Left ventricle myocardium superior (tissue), 1 donor: Measurements from ENCODE around the gene YOD1. TPM values are rescaled to one million over a fixed set of nuclear protein-coding genes. Genes with fewer than 3 reads are reported as not detected.
"Not testable (repeated sequence)": the region's sequence is repeated elsewhere in the genome, so short reads cannot be mapped to it uniquely, and the experiment has no call there.

Experiments used
- ATAC-seq: fragments of 200-7000 bp; cut with Tn5 transposase; one replicate; pipeline ENCODE4 v1.9.1; 2020; ENCODE audit warnings: mild to moderate bottlenecking, moderate library complexity
- DNase-seq: peaks from one replicate; pipeline ENCODE4 v3.0.0-alpha.2; 2020
- intact Hi-C: fragments of 100-400 bp; cut with micrococcal nuclease; formaldehyde crosslinking; loops from one replicate; pipeline ENCODE4 v1.11.0; 2022
- total RNA-seq: library from RNA; stranded (reverse); fragmentation: NEBNext Ultra II Directional; extraction: Animal tissue kit (Norgen Biotek cat#: 25700); gene quantifications from one replicate; pipeline ENCODE4 v1.2.1, GENCODE V29; 2021
- donor health status: DM: no; HTN: yes; CAD: no; lungs with severe emphysema.

YOD1 gene
- total RNA-seq, 1 donor from 2014 or later = 4.9 TPM

DNA sequence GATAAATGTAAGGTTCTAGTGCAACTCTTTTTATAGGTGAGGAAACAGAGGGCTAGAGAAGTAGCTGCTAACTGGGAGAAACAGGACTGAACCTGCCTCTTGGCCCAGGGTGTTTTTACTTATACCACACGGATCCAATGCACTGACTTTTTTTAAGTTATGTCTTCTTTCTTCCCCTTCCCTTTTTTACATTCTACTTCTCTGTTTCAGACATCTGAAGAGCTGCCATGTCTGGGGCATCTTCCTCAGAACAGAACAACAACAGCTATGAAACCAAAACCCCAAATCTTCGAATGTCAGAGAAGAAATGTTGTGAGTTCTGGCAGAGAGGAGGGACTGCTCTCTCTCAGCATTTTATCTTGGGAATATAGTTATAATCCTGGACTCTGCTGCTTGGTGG, 3.5 kb upstream of the YOD1 start:
- ATAC-seq = no peak
- intact Hi-C loops = no loop called here
- no peak for DNase-seq

DNA sequence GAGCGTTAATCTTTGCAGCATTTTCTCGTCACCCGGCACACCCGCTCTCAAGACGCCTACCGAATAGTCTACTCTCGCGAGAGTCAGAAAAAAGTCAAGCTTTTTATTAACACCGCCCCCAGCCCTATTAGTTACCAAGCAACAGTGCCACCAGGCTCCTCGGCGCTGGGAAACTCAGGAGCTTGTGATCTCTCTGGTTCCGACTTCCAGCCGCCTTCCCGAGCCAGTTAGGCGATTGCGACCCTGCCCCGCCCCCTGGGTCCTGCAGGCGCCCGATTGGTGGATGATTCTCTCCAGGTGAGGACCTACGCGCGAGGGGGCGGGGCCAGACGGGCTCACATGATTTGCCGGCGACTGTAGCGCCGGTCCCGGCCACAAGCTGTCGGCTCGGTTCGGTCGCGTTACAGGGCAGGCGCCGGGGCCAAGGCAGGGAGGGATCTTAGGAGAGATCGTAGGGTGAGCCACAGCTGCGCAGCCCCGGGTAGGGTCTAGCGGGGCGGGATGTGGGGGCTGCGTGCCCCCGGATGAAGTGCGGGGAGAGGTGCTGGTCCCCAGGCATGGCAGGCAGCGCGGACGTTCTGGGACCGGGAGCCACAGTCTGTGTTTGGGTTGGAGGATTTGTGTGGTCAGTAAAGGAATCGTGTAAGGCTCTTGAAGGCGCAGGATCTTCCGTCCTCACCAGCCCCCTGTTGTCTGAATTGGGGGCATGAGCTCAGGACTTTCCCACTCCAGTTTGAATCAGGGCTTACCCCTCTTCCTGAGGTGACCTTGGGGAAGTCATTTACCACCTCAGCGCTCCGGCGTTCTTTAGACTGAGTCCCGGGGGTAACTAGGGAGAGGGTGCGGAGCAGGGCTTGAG, 2.1 kb upstream of the YOD1 start, which contains the start of gene PFKFB2:
PFKFB2 (plus strand) TSS at position 365 of the 859 bp plus-strand sequence. CDS start 1,443 bp downstream, outside the sequence.
- peak; percentile 88 for ATAC-seq
- peak; percentile 98 for DNase-seq
- intact Hi-C loops = no loop called here

DNA sequence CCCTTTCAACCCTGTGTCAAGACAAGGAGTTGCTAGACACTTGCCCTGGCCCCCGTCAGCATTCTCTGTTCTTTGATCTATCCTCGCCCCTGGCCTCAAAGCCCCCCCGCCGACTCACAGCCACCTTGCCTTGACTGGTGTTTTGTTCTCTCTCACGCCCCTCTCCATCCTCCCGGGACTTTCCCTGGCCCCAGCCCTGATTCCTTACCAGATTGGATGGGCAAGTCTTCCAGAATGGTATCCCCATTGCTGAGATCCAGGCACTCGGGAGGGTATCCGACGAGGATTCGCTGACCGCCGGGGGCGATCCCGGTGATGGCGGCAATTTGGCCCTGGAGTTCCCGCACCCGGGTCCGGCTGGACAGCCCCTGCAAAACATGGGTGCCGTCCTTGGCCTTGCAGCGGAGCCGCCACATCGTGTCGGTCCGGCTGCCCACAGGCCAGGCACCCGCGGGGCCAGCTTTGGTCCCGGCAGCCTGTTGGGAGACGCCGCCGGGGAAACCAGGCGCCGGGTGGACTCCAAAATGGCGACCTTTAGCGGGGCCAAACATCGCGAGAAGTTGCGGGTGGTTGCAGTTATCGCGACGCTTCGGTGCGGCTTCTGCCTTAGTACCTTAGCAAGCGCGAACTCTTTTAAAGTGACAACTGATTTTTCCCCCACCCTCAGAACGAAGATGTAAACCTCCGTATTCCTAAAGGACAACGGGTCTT, 373 bp downstream of the YOD1 start:
- intact Hi-C loops = no loop called here
- peak; percentile 60 for ATAC-seq
- peak; percentile 94 for DNase-seq

DNA sequence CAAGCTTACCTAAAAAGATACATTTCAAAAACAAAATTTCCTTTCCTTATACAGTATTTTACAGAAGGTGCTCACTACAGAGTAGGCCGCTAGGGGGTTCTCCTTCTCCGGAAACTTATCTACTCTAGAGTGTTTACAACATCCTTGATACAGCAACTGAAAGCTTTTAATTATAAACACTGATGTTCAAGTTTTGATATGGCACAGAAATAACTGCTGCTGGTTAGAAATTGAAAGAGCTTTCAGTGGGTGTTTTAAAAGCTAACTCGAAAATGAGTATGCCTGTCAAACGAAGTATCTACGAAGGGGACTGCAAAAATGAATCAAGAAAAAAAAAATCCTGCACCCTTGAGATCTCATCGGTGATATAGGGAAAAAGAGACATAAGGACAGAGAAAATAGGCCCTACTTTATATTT, 1.0 kb downstream of the YOD1 start:
- DNase-seq = no peak
- intact Hi-C loops = no loop called here
- peak; percentile 44 for ATAC-seq

DNA sequence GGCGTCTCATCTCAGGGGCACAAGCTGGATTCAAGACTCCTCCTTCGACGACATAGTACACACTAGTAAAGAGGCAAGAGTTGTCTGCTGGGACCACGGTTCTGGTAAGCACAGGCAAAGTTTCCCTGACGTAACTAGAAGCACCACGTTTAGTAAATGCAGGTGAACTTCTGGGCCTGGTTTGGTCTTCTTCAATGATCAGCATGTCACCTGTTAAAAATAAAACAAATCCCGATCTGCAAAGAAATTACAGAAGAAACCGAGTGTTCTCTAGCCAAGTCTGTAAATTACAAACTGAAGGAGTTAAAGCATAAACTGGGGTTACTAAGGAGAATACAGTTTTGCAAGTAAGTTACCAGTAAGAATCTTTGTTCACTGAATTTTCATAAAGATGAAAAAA, 1.5 kb downstream of the YOD1 start:
- no peak for DNase-seq
- ATAC-seq = no peak
- intact Hi-C loops = no loop called here

DNA sequence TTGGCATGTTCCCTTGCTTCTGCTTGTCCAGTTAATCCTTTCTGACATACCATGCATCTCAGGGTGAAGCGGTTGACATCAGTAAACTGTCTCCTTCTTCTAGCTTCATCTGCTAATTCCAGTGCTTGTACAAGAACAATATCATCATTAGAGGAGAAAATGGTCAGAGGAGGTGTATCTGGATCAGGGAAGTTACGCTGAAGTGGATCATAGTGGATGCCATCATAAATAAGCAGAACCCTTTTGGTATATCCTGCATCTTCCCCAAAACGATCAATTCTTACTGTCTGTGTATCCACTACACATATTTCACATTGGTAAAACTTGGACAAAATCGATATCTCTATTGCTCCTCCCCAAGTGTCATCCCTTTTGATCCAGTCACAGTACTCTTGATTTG, 2.0 kb downstream of the YOD1 start:
- no peak for DNase-seq
- no peak for ATAC-seq
- intact Hi-C loops = no loop called here

DNA sequence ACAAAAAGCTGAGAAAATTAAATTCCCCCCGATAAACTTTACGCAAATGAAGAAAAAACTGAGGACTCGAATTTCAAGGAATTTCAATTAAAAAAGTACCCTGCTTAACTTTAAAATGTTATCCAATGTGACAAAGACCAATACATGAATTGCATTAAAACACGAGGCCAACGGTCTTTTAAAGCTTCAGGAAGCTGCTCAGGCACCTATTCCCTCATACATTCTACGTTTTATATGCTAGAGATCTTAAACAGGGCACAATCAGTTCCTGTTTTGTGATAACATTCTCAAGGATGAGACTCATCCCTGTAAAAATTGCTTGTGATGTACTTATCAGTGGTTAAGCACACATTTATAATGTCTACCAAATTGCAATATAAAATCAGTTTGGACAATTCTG, 3.0 kb downstream of the YOD1 start:
- ATAC-seq (no peak), DNase-seq (no peak)
- intact Hi-C loops = no loop called here

DNA sequence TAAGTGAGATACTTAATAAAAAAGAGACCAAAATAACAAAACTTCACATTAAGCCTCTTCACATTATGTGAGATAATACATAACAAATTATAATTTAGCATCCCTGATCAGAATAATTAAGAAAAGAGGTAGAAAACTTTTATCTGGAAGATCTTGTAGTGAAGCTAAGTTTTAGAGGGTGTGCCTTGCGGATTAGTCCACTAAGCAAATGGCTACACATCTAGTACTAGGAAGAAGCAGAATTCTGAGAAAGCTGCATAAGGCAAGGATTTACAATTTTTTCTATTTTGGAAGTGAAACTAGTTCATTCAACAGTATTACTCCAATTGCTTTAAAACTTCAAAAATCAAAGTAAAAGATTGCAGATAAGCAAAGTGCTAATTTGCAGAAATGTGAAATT, 3.5 kb downstream of the YOD1 start:
- intact Hi-C loops = no loop called here
- DNase-seq = no peak
- no peak for ATAC-seq

DNA sequence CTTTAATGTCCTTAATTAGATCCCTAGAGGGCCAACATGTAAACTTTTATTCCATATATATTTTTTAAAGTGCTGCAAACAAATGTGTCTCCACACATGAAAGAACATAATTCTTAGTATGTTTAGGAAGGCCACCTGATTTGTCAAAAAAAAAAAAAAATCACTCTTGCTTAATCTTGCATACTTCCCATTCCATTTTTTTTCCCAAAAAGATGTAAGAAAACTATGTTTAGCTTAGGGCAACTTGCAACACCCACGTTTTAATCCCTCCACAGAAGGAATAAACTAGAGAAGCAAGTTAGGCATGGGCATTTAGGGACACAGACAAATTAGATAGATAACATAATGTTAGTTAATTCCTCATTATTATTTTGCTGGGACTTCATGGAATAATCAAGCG, 5.6 kb downstream of the YOD1 start:
- intact Hi-C loops = no loop called here
- no peak for DNase-seq
- no peak for ATAC-seq

DNA sequence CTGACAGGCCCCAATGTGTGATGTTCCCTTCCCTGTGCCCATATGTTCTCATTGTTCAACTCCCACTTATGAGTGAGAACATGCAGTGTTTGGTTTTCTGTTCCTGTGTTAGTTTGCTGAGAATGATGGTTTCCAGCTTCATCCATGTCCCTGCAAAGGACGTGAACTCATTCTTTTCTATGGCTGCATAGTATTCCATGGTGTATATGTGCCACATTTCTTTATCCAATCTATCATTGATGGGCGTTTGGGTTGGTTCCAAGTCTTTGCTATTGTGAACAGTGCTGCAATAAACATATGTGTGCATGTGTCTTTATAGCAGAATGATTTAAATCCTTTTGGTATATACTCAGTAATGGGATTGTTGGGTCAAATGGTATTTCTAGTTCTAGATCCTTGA, 9.6 kb downstream of the YOD1 start:
- intact Hi-C loops, ATAC-seq, DNase-seq: not testable (repeated sequence)

DNA sequence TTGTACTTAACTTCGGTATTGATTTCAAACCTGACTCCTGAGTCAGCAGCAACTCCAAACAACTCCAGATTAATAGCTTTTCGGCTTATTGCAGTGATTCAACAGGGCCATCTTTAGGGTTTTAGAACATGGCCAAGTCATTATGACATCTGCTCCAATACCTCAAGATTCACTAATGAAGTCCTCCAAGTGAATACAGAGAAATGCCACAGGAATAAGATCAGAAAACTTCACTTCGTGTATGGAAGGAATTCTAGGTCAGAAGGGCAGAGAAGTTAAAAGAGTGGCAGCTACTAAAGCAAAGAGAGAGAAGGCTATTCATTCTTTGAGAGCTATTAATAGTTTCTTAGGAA, 10.9 kb downstream of the YOD1 start:
- ATAC-seq (no peak), DNase-seq (no peak)
- intact Hi-C loops = no loop called here

DNA sequence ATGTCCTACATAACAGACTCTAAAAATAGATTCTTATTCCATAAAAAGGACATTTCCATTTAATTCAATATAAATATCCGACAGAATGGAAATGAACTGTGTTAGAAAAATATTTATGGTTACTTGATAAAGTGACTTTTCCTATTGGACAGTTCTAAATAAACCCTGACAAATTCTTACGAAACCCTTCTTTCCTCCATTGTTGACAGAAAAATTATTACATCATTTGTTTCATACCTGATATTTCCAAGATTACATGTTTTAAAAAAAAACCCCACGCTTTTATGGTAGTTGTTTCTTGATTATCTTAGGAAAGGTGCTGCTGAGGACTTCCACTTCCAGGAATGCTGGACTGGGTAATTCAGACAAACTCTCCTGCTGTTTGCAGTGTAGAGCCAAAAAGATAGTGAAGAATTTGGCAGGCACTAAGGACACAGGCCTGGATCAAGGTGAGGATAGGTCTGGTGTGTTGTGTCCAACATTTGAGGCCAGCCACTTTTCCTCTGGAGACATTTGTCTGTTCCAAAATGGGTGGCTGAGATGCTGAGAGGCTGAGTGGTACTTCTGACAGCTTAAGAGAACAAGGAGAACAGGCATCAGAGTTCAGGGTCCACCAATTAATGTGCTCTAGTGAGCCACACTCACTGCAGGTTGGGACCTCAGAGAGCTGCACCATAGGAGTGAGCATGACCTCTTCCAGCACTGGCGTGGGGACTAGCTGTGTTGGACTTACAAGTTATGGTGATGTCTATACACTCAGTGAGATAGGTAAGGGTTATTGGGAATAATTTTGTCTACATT, 11.4 kb downstream of the YOD1 start:
- intact Hi-C loops = no loop called here
- DNase-seq = no peak
- peak; percentile 95 for ATAC-seq

DNA sequence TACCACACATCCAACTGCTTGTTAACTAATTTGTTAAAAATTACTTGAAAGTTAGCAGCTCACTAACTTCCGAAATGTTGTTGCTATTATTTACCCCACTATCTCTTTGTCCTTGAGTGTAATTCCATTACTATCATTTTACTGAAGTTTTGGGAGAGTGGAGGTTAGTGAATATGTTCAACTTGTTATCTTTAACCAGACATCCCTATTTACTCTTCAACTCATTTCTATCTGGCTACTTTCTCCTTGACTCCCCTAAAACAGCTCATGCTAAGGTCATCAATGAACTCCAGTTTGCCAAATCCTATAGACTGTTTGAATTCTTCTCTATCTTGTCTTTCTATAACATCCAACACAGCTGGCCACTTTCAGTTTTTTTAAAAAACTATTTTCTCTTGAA, 14.1 kb downstream of the YOD1 start:
- intact Hi-C loops = no loop called here
- ATAC-seq = no peak
- no peak for DNase-seq

DNA sequence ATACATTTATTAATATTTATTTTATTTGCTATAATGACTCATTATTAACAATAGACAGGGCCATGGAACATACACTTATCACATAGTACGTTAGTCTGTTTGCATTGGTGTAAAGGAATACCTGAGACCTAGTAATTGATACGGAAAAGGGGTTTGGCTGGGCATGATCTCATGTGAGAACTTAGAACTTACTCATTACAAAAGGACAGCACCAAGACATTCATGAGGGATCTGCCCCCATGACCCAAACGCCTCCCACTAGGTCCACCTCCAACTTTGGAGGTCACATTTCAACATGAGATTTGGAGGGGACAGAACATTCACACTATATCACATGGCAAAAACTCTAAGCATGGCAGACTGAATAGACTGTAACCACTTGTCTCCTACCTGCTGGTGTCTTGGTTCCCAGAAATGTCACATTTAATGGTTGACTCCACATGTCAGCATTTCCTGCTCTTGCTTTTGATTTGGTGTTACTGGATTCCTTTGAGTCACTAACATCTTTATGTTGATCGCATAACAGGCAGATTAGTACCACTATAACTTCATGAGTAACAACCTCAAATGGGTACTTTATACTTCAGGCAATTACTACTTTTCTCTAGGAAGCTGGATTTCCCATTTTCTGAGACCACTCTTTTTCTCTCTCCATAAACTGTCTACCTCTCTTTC, 15.0 kb downstream of the YOD1 start:
- no peak for DNase-seq
- intact Hi-C loops = no loop called here
- no peak for ATAC-seq

DNA sequence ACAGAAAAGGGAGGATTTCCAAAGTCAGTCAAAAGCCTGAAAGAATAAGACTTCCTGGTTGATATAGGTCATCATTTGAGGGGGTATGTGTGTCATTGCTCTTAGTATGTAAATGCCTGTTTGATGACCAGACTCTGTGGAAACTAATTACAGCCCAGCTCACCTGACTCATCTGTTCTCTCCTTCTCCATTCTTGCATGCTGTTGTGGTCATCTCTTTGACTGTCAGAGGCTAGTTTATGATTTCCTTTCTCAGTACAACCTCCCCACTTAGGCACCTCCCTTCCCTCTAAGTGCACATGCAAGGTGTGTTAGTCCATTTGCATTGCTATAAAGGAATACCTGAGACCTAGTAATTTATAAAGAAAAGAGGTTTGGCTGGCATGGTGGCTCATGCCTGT, 16.0 kb downstream of the YOD1 start:
- DNase-seq = no peak
- ATAC-seq = no peak
- intact Hi-C loops = no loop called here

DNA sequence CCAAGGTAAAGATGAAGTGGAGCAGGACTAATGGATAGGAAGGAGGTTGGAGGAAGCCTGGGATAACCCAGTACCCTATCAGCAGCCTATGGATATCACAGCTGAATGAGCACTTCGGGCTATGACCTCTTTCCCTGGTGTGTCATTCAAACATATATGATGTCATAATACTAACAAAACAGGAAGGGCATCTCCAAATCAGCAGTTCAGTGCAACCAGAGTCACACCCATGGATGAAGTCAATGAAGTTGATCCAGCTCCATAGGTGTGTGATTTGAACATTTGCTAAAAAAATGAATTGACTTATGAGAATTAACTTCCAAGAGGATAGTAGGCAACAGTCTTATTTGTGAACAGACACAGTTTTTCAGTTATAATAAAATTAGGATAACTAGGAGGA, 16.8 kb downstream of the YOD1 start:
- intact Hi-C loops = no loop called here
- ATAC-seq (no peak), DNase-seq (no peak)

DNA sequence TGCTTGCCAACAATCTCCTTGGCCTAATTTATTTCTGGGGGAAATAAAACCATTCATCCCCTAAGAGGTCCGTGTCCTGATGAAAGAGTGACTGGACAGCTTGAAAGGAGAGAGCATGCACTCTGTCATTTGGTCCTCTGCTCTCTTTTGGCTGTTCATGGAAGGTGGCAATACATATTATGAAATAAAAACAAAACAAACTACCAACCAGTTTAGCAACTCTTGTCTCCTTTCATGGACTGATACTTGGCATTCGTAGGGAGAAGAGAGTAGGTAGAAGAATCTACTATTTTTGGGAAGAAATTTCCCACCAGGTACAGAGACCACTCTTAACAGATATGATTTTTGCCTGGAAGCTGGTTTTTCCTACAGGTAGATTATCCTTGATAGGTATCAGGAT, 17.7 kb downstream of the YOD1 start:
- intact Hi-C loops = no loop called here
- DNase-seq = no peak
- ATAC-seq = no peak

DNA sequence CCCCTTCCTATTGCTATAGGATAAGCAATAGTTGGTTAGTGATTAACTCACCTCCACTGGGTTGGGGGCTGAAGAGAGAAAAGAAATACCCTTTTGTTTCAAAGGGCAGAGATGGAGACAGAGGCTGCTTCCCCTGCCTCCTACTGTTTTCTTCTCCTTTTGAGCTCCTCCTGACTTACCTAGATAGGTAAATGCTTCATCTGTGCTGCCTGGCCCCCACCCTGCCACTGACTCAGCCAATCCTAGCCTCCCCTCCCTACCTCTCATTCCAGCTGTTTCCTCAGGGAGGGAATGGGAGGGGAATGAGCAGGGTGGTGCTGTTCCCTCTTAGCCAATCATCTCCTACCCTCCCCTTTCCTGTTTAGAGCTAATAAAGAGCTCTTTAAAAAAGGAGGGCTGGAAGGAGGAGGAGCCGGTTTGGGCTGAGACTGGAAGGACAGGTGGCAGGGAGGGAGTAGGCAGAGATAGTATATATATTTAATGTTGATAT, 18.4 kb downstream of the YOD1 start, which contains the start of gene C1orf116:
C1orf116 (minus strand) TSS at position 229 of the 490 bp plus-strand sequence. CDS start 5,158 bp downstream, outside the sequence.
- no peak for DNase-seq
- intact Hi-C loops = no loop called here
- peak; percentile 62 for ATAC-seq

DNA sequence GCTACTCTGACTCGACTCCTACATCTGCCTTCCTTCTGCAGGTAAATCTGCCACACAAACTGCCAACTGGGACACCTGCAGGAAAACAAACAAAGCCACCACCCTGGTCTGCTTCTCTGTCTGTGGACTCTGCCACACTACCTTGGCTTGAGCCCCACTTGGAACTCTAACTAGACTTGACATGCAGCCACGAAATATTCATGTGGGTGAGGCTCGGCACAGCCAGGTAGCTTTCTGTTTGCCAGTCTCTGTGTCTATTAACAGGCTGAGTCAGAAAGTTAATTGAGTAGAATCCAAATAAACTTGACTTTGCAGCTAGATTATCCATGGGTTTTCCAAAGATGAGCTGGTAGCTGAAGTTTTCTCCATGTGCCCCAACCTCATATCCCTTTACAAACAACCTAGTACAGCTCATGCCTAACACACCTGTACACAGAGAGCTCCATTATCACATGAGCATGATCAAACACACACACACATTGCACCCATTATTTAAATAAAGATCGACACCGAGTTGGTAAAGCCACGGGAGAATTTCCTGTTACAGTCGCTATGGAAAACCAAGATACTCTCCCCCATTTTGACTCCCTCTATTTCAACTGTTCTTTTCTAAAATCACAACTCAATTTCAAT, 19.3 kb downstream of the YOD1 start:
- intact Hi-C loops = no loop called here
- ATAC-seq (peak; percentile 84), DNase-seq (no peak)
